ENCODE data around the gene KCNN2. TPM values are rescaled to one million over a fixed set of nuclear protein-coding genes. Genes with fewer than 3 reads are reported as not detected.

KCNN2 gene
- total and polyA plus RNA-seq, 10 of the 15 experiments (the other 5 are each of a cell fraction or from before 2014, with no cell fraction given), result 0.21 to 3.6 (median 0.79) TPM

- TF ChIP-seq, protein P1, sequence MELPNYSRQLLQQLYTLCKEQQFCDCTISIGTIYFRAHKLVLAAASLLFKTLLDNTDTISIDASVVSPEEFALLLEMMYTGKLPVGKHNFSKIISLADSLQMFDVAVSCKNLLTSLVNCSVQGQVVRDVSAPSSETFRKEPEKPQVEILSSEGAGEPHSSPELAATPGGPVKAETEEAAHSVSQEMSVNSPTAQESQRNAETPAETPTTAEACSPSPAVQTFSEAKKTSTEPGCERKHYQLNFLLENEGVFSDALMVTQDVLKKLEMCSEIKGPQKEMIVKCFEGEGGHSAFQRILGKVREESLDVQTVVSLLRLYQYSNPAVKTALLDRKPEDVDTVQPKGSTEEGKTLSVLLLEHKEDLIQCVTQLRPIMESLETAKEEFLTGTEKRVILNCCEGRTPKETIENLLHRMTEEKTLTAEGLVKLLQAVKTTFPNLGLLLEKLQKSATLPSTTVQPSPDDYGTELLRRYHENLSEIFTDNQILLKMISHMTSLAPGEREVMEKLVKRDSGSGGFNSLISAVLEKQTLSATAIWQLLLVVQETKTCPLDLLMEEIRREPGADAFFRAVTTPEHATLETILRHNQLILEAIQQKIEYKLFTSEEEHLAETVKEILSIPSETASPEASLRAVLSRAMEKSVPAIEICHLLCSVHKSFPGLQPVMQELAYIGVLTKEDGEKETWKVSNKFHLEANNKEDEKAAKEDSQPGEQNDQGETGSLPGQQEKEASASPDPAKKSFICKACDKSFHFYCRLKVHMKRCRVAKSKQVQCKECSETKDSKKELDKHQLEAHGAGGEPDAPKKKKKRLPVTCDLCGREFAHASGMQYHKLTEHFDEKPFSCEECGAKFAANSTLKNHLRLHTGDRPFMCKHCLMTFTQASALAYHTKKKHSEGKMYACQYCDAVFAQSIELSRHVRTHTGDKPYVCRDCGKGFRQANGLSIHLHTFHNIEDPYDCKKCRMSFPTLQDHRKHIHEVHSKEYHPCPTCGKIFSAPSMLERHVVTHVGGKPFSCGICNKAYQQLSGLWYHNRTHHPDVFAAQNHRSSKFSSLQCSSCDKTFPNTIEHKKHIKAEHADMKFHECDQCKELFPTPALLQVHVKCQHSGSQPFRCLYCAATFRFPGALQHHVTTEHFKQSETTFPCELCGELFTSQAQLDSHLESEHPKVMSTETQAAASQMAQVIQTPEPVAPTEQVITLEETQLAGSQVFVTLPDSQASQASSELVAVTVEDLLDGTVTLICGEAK (IDR thresholded peaks at IDR 0.05; ENCODE audit: borderline replicate concordance), result 0 out of 2 replicates have a peak, but pooled peaks have one; percentile 11
Observed at GRCh38 chr5:114362977-114363761, 1.3 kb downstream of the KCNN2 start (continued).

GRCh38 chr5:114363837-114364236 is 2.0 kb downstream of the KCNN2 start:
- peak; percentile 39 for ATAC-seq
- intact Hi-C loops (cut with micrococcal nuclease; ENCODE audit: unreplicated experiment) (loop anchor here (10.0 kb wide), 1 partner anchor 811 kb away; no protein-coding TSS in a partner anchor), in situ Hi-C loops (cut with MboI) (loop anchor here (5.0 to 25.0 kb wide), 2 partner anchors 83 to 423 kb away; no protein-coding TSS in a partner anchor)
- no peaks in the 10 kb centered on the region for H3K36me3 ChIP-seq (ENCODE audit: control insufficient read depth in 2 of 2, insufficient read depth in 2 of 2, low read length in 1 of 2)
- FAIRE-seq, result no peak
- H3K27me3 ChIP-seq (replicated peaks in 1 of 2; ENCODE audit: control insufficient read depth in 2 of 2, insufficient read depth in 2 of 2, low read length in 1 of 2), result peaks cover 0 to 18% of the 10 kb centered on the region in 2 experiments; a peak in 2 of 4 replicates
- no peaks in the 10 kb centered on the region for H3K79me2 ChIP-seq (ENCODE audit: control insufficient read depth, insufficient read depth, low read length)
- no peak overlapping the region for H3K9ac ChIP-seq (ENCODE audit: control insufficient read depth, insufficient read depth, low read length)
- no TSS peak for BruUV-seq (replicated peaks)
- WGBS (ENCODE audit: insufficient coverage, insufficient replicate concordance, low lambda C conversion rate, missing lambda C conversion rate), result 24% methylated on average over 10 of the region's 10 CpGs
- no peak overlapping the region for H3K4me3 ChIP-seq
- peak overlapping the region; percentile 48 for H3K4me2 ChIP-seq (ENCODE audit: control insufficient read depth, insufficient read depth)
- H3K9me3 ChIP-seq (replicated peaks; ENCODE audit: control insufficient read depth, insufficient read depth, low read length), result no peaks in the 10 kb centered on the region; the same call in 2 of the 3 replicates
- RAD21 ChIA-PET (ENCODE audit: unreplicated experiment), result interaction anchor here (0.7 to 13.6 kb wide), 8 partner anchors 46 to 356 kb away, joined by 3 to 318 read pairs (median 6); no protein-coding TSS in a partner anchor
- CTCF ChIA-PET, result interaction anchor here (0.9 to 10.8 kb wide), 3 partner anchors 17 to 84 kb away, joined by 3 to 347 read pairs (median 14); no protein-coding TSS in a partner anchor
- DNase-seq (ENCODE audit: low read depth, low spot score), result no peak
- no peak overlapping the region for H3K27ac ChIP-seq (ENCODE audit: control insufficient read depth, insufficient read depth)
- no peaks in the 10 kb centered on the region for H3K4me1 ChIP-seq (ENCODE audit: control insufficient read depth, insufficient read depth, low read length)
- no peak overlapping the region for H2AFZ ChIP-seq (ENCODE audit: control insufficient read depth, low read depth, low read length)
- no peaks in the 10 kb centered on the region for H4K20me1 ChIP-seq (ENCODE audit: control insufficient read depth, insufficient read depth)
- POLR2A ChIA-PET, result interaction anchor here (1.1 to 3.5 kb wide), 5 partner anchors 9 to 84 kb away, joined by 3 to 16 read pairs (median 4); no protein-coding TSS in a partner anchor
- SMC1A ChIA-PET (ENCODE audit: uncharacterized antibody, unreplicated experiment), result interaction anchor here (0.8 to 13.1 kb wide), 13 partner anchors 15 to 86 kb away, joined by 3 to 297 read pairs (median 10); no protein-coding TSS in a partner anchor
- TF ChIP-seq, protein P2, sequence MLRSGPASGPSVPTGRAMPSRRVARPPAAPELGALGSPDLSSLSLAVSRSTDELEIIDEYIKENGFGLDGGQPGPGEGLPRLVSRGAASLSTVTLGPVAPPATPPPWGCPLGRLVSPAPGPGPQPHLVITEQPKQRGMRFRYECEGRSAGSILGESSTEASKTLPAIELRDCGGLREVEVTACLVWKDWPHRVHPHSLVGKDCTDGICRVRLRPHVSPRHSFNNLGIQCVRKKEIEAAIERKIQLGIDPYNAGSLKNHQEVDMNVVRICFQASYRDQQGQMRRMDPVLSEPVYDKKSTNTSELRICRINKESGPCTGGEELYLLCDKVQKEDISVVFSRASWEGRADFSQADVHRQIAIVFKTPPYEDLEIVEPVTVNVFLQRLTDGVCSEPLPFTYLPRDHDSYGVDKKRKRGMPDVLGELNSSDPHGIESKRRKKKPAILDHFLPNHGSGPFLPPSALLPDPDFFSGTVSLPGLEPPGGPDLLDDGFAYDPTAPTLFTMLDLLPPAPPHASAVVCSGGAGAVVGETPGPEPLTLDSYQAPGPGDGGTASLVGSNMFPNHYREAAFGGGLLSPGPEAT (IDR thresholded peaks at IDR 0.05; ENCODE audit: low read depth), result peak; percentile 45; the same call in 1 of the 2 replicates
- TF ChIP-seq SIX5 (IDR thresholded peaks at IDR 0.05; ENCODE audit: low read depth, low read length, severe bottlenecking), result no peak
- no peak for TF ChIP-seq PRDM15 (CRISPR knock-in tag; IDR thresholded peaks at IDR 0.05)
- peak; percentile 60 for TF ChIP-seq RAD51 (IDR thresholded peaks at IDR 0.05)
- TF ChIP-seq MXI1 (IDR thresholded peaks at IDR 0.05; ENCODE audit: low read depth, low read length), result peak; percentile 38; the same call in 1 of the 2 replicates
- TF ChIP-seq NBN (IDR thresholded peaks at IDR 0.05), result 0 out of 2 replicates have a peak, but pooled peaks have one; percentile 42
- peak; percentile 16 to 57; a peak in 1 of 4 replicates for TF ChIP-seq BHLHE40 (IDR thresholded peaks at IDR 0.05; ENCODE audit: borderline replicate concordance in 1 of 2, low read depth in 2 of 2, low read length in 1 of 2)
